PC-3 (cell line): ENCODE measurements around the gene RBP3.

Source experiments
- EZH2phosphoT487 ChIP-seq: fragments of 300-600 bp; sonication (generic); IDR thresholded peaks from 2 replicates; pipeline ENCODE4 v1.6.1; 2018; ENCODE audit warnings: mild to moderate bottlenecking, antibody characterized with exemption, low read length, borderline replicate concordance
- TF ChIP-seq, protein P1 (sequence below): fragments of 300-600 bp; sonication (generic); conservative IDR thresholded peaks from 2 replicates; pipeline ENCODE4 v1.5.1; 2017; ENCODE audit warnings: antibody characterized with exemption, low read depth, mild to moderate bottlenecking, low read length

DNA sequence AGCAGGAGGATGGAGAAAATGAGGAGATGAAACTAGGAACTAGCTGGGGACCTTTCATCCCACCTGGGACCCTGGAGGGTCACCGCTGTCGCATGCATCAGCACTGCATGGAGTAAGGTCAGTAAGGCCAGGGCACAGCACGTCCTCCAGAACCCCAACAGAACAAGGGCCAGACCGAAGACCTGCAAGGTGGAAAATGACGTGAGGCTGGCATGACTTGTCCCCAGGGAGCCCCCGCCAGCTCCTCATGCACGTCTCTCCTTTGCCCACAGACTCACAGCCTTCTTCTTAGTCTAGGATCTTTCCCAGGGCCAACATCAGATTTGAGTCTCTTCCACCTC, 31.3 kb downstream of the RBP3 start:
- no peak for TF ChIP-seq EZH2phosphoT487
- TF ChIP-seq, protein P1, sequence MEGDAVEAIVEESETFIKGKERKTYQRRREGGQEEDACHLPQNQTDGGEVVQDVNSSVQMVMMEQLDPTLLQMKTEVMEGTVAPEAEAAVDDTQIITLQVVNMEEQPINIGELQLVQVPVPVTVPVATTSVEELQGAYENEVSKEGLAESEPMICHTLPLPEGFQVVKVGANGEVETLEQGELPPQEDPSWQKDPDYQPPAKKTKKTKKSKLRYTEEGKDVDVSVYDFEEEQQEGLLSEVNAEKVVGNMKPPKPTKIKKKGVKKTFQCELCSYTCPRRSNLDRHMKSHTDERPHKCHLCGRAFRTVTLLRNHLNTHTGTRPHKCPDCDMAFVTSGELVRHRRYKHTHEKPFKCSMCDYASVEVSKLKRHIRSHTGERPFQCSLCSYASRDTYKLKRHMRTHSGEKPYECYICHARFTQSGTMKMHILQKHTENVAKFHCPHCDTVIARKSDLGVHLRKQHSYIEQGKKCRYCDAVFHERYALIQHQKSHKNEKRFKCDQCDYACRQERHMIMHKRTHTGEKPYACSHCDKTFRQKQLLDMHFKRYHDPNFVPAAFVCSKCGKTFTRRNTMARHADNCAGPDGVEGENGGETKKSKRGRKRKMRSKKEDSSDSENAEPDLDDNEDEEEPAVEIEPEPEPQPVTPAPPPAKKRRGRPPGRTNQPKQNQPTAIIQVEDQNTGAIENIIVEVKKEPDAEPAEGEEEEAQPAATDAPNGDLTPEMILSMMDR, result no peak
